ENCODE results near the gene CNOT9. TPM values are rescaled to one million over a fixed set of nuclear protein-coding genes. Genes with fewer than 3 reads are reported as not detected.

The CNOT9 gene
- total and polyA plus RNA-seq, 2 of the 13 experiments (the other 11 are each of a cell fraction or from before 2014, with no cell fraction given), result 82.6 to 92.4 TPM

- TF ChIP-seq ZNF142 (CRISPR knock-in tag; IDR thresholded peaks at IDR 0.05) (peak; percentile 81), ZNF816 (CRISPR knock-in tag; IDR thresholded peaks at IDR 0.05; ENCODE audit: borderline replicate concordance) (peak; percentile 99), TEAD3 (CRISPR knock-in tag; optimal IDR thresholded peaks at IDR 0.05; ENCODE audit: borderline replicate concordance) (peak; percentile 82), ZNF720 (CRISPR knock-in tag; IDR thresholded peaks at IDR 0.05) (peak; percentile 27; the same call in 1 of the 2 replicates), GZF1 (CRISPR knock-in tag; IDR thresholded peaks at IDR 0.05) (no peak; the same call in 1 of the 2 replicates), GPBP1L1 (CRISPR knock-in tag; IDR thresholded peaks at IDR 0.05) (no peak), E2F1 (CRISPR knock-in tag; IDR thresholded peaks at IDR 0.05) (peak; percentile 98), PITX1 (CRISPR knock-in tag; IDR thresholded peaks at IDR 0.05) (peak; percentile 74), ZNF687 (CRISPR knock-in tag; IDR thresholded peaks at IDR 0.05) (peak; percentile 99), ZNF513 (CRISPR knock-in tag; conservative IDR thresholded peaks at IDR 0.05) (peak; percentile 72; the same call in 1 of the 2 replicates), DR1 (CRISPR knock-in tag; IDR thresholded peaks at IDR 0.05) (peak; percentile 95; the same call in 1 of the 2 replicates), SRY (CRISPR knock-in tag; IDR thresholded peaks at IDR 0.05) (peak; percentile 93), NR0B2 (CRISPR knock-in tag; IDR thresholded peaks at IDR 0.05) (peak; percentile 99)
Measured at GRCh38 chr2:218568190-218569037, at the start of gene CNOT9, which contains the start of gene USP37 (continued).

Data from HepG2 (cell line).